IPS DF 6.9 (cell line): ENCODE results near the gene ACO2.
A peak's percentile ranks its signal among the peaks of the same experiment; 100 is the strongest.
"Not testable (repeated sequence)": the region's sequence is repeated elsewhere in the genome, so short reads cannot be mapped to it uniquely, and the experiment has no call there.

Experiments used
- DNase-seq: peaks from one replicate; pipeline ENCODE4 v3.0.0-alpha.2; 2013; ENCODE audit warnings: low read depth, low spot score
- H3K27ac ChIP-seq: one replicate; pipeline ENCODE4 v1.5.1; 2013; ENCODE audit warnings: low read length, control low read depth
- H3K27me3 ChIP-seq: 2 replicates; pipeline ENCODE4 v1.6.1; 2013; ENCODE audit warnings: mild to moderate bottlenecking, low read length; ENCODE audit not compliant: control insufficient read depth, insufficient read depth
- H3K36me3 ChIP-seq: 2 replicates; pipeline ENCODE4 v1.6.1; 2013; ENCODE audit warnings: low read length; ENCODE audit not compliant: control insufficient read depth, insufficient read depth
- H3K4me1 ChIP-seq: 2 replicates; pipeline ENCODE4 v1.6.1; 2013; ENCODE audit warnings: low read length; ENCODE audit not compliant: control insufficient read depth, insufficient read depth
- H3K4me3 ChIP-seq: 2 replicates; pipeline ENCODE4 v1.5.1; 2013; ENCODE audit warnings: mild to moderate bottlenecking, low read length
- H3K9me3 ChIP-seq: 2 replicates; pipeline ENCODE4 v1.6.1; 2013; ENCODE audit warnings: low read length, inconsistent platforms; ENCODE audit not compliant: control insufficient read depth, insufficient read depth
- WGBS: extraction: QIAGEN DNeasy Blood & Tissue Kit; methylation state at CpG from one replicate; pipeline ENCODE4 v1.1.7; 2013; ENCODE audit warnings: mixed read lengths, missing lambda C conversion rate; ENCODE audit not compliant: insufficient read length, insufficient coverage; 5-methylcytosine and 5-hydroxymethylcytosine counted together

Gene ACO2

GRCh38 chr22:41468381-41469217, at the start of gene ACO2, which contains the start of gene PHF5A:
TSS of gene ACO2 (plus strand) at chr22:41469117. CDS start at chr22:41469147, 30 bp downstream.
TSS of gene PHF5A (minus strand) at chr22:41468692. CDS start at chr22:41468653, 39 bp downstream.
- peak within 1 kb of the TSS; percentile 90 for H3K4me3 ChIP-seq
- H3K27ac ChIP-seq, result no peak within 1 kb of the TSS
- no peaks in the 10 kb centered on the region for H3K9me3 ChIP-seq
- H3K27me3 ChIP-seq, result no peaks in the 10 kb centered on the region
- DNase-seq, result peak; percentile 97
- H3K4me1 ChIP-seq, result no peaks in the 10 kb centered on the region
- peaks cover 20% of the 10 kb centered on the region; the same call in 1 of the 2 replicates for H3K36me3 ChIP-seq
- WGBS, result no CpG with 5 or more reads among the region's 51 CpGs

- Histone ChIP-seq H3K27me3 (no peaks in the 10 kb centered on the region), H3K4me3 (no peak overlapping the region), H3K36me3 (no peaks in the 10 kb centered on the region), H3K4me1 (no peaks in the 10 kb centered on the region), H3K9me3 (no peaks in the 10 kb centered on the region), H3K27ac (no peak overlapping the region)
- no CpG with 5 or more reads among the region's 9 CpGs for WGBS
- DNase-seq, result no peak
Observed at GRCh38 chr22:41425660-41426365, 43.1 kb upstream of the ACO2 start.

GRCh38 chr22:41429232-41429950, 39.5 kb upstream of the ACO2 start:
- Histone ChIP-seq H3K36me3 (no peaks in the 10 kb centered on the region), H3K4me1 (no peaks in the 10 kb centered on the region), H3K27me3 (no peaks in the 10 kb centered on the region), H3K27ac (no peak overlapping the region), H3K9me3 (no peaks in the 10 kb centered on the region), H3K4me3 (no peak overlapping the region)
- DNase-seq, result no peak
- no CpG with 5 or more reads among the region's 13 CpGs for WGBS

- no peak for DNase-seq
- no peak overlapping the region for H3K27ac ChIP-seq
- no peak overlapping the region for H3K4me3 ChIP-seq
- no peaks in the 10 kb centered on the region for H3K27me3 ChIP-seq
- no peaks in the 10 kb centered on the region for H3K9me3 ChIP-seq
- WGBS, result no CpG with 5 or more reads among the region's 8 CpGs
- peaks cover 3% of the 10 kb centered on the region; the same call in 1 of the 2 replicates for H3K36me3 ChIP-seq
- H3K4me1 ChIP-seq, result no peaks in the 10 kb centered on the region
Observed at GRCh38 chr22:41429951-41430332, 39.0 kb upstream of the ACO2 start.

- no peaks in the 10 kb centered on the region for H3K4me1 ChIP-seq
- no peak overlapping the region for H3K27ac ChIP-seq
- H3K9me3 ChIP-seq, result no peaks in the 10 kb centered on the region
- no peak overlapping the region for H3K4me3 ChIP-seq
- H3K36me3 ChIP-seq, result peaks cover 20% of the 10 kb centered on the region
- no peaks in the 10 kb centered on the region for H3K27me3 ChIP-seq
- no CpG with 5 or more reads among the region's 6 CpGs for WGBS
- no peak for DNase-seq
Observed at GRCh38 chr22:41431656-41432055, 37.3 kb upstream of the ACO2 start.

- H3K4me3 ChIP-seq, H3K9me3 ChIP-seq, H3K4me1 ChIP-seq, H3K27me3 ChIP-seq, H3K27ac ChIP-seq, DNase-seq: not testable (repeated sequence)
- peaks cover 28% of the 10 kb centered on the region for H3K36me3 ChIP-seq
- WGBS, result no CpG with 5 or more reads among the region's 1 CpG
Observed at GRCh38 chr22:41433480-41433879, 35.4 kb upstream of the ACO2 start.

GRCh38 chr22:41434361-41435003, 34.4 kb upstream of the ACO2 start:
- H3K4me1 ChIP-seq, H3K27ac ChIP-seq, H3K27me3 ChIP-seq, H3K4me3 ChIP-seq, H3K9me3 ChIP-seq, DNase-seq: not testable (repeated sequence)
- no CpG with 5 or more reads among the region's 5 CpGs for WGBS
- peaks cover 32% of the 10 kb centered on the region for H3K36me3 ChIP-seq

- peaks cover 32% of the 10 kb centered on the region for H3K36me3 ChIP-seq
- H3K4me1 ChIP-seq, result no peaks in the 10 kb centered on the region
- no peak for DNase-seq
- no peak overlapping the region for H3K27ac ChIP-seq
- no peaks in the 10 kb centered on the region for H3K9me3 ChIP-seq
- no peak overlapping the region for H3K4me3 ChIP-seq
- no peaks in the 10 kb centered on the region for H3K27me3 ChIP-seq
- no CpG with 5 or more reads among the region's 4 CpGs for WGBS
Observed at GRCh38 chr22:41435560-41435959, 33.4 kb upstream of the ACO2 start.

- peaks cover 32% of the 10 kb centered on the region for H3K36me3 ChIP-seq
- no peak overlapping the region for H3K27ac ChIP-seq
- DNase-seq, result no peak
- no CpG with 5 or more reads among the region's 23 CpGs for WGBS
- H3K27me3 ChIP-seq, result no peaks in the 10 kb centered on the region
- H3K4me1 ChIP-seq, result no peaks in the 10 kb centered on the region
- no peak overlapping the region for H3K4me3 ChIP-seq
- H3K9me3 ChIP-seq, result no peaks in the 10 kb centered on the region
Observed at GRCh38 chr22:41436322-41437113, 32.4 kb upstream of the ACO2 start.
